HG02885 (cell line): ENCODE results near the gene HIGD1A.

Experiments used
- ATAC-seq: cut with Tn5 transposase; IDR thresholded peaks from one replicate; pipeline ENCODE4 v1.9.1; 2021; ENCODE audit warnings: mild to moderate bottlenecking; ENCODE audit not compliant: unreplicated experiment, poor library complexity

Gene HIGD1A

GRCh38 chr3:42763021-42763420 lies 41.3 kb downstream of the HIGD1A start:
- peak; percentile 49 for ATAC-seq

GRCh38 chr3:42762046-42762724 lies 42.1 kb downstream of the HIGD1A start:
- no peak for ATAC-seq

DNA sequence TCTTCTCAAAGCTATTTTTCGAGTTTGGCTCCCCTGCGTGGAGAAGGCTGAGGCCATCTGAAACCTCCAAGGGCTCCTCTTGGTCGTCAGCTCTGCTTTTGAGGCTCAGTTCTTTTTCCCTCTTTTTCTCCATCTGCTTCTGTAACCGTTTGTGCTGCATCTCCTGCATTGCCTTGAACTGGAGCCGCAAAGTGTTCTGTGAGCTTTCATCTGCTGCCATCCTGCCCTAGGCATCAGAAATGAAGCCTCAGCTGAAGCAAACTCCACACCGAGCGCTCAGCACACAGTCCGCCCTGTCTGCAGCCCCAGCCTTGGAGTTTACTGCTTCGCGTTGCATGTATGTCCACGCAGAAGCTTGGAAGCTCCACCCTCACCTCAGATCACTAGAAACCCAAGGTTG lies 46.2 kb downstream of the HIGD1A start:
- no peak for ATAC-seq

GRCh38 chr3:42756681-42757213 lies 47.5 kb downstream of the HIGD1A start:
- ATAC-seq, result no peak

GRCh38 chr3:42755681-42756578 lies 48.4 kb downstream of the HIGD1A start:
- ATAC-seq, result no peak

GRCh38 chr3:42753757-42754156 lies 50.5 kb downstream of the HIGD1A start:
- ATAC-seq, result no peak

- no peak for ATAC-seq
These were observed 51.3 kb downstream of the HIGD1A start for GRCh38 chr3:42752961-42753360.

GRCh38 chr3:42752441-42752840 lies 51.8 kb downstream of the HIGD1A start:
- no peak for ATAC-seq

- ATAC-seq, result no peak
These were observed 52.7 kb downstream of the HIGD1A start for GRCh38 chr3:42751609-42752008.

- ATAC-seq, result no peak
These were observed 53.5 kb downstream of the HIGD1A start for GRCh38 chr3:42750834-42751233.

DNA sequence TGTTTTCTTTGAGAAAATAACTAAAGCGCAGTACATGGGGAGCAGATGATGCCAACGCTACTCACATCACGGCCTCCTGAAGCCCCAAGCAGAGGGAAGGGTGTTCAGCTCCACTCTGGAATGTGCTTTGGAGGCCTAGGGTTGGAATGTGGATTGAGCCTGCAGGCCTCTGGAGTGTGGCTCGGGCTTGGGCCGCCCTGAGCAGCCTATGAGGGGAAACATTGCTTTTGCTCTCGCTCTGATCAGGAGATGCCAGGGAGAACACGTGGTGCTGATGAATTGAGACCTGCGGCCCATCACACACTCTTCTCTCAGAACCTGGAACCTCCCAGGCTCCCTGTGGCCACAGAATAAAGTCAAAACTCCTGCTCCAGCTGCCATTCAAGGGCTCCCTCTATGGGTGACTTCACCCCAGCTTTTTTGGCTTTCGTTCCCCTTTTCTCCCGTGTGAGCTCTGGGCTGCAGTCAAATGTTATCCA lies 54.5 kb downstream of the HIGD1A start:
- no peak for ATAC-seq

GRCh38 chr3:42749025-42749752 lies 55.1 kb downstream of the HIGD1A start:
- no peak for ATAC-seq

GRCh38 chr3:42747581-42747980 lies 56.7 kb downstream of the HIGD1A start:
- ATAC-seq, result no peak

- ATAC-seq, result no peak
These were observed 57.5 kb downstream of the HIGD1A start for GRCh38 chr3:42746455-42747450.

DNA sequence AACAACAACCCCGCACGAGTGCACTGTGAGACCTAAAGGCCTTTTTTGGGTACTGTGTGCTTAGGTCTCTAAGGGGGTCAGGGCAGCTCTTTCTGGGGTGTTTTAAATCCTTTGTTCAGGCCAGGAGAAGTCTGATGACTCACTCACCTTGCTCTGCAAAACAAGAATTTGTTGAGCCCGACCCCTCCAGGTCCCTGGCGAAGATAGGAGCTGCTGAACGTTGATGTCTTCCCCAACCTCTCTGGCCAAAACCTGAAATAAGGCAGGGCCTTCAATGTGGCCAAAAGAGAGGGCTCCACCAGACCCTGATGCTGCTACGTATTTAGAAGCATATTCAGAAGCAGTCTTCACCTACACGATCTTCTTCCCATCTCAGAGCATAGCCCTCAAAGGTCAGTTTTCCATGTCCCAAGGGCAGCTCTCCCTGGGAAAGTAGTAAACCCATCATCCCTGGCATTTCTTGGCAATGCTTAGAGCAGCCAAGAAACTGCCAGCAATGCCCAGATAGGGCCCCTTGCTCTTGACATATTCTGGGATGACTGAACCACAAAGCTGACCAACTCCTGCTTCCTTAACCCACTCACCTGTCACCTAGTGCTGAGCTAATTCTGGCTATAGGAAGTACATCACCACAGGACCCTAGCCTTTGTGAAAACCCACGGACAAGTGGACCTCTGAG lies 58.4 kb downstream of the HIGD1A start:
- ATAC-seq, result no peak

GRCh38 chr3:42745291-42745745 lies 59.0 kb downstream of the HIGD1A start:
- ATAC-seq, result no peak

DNA sequence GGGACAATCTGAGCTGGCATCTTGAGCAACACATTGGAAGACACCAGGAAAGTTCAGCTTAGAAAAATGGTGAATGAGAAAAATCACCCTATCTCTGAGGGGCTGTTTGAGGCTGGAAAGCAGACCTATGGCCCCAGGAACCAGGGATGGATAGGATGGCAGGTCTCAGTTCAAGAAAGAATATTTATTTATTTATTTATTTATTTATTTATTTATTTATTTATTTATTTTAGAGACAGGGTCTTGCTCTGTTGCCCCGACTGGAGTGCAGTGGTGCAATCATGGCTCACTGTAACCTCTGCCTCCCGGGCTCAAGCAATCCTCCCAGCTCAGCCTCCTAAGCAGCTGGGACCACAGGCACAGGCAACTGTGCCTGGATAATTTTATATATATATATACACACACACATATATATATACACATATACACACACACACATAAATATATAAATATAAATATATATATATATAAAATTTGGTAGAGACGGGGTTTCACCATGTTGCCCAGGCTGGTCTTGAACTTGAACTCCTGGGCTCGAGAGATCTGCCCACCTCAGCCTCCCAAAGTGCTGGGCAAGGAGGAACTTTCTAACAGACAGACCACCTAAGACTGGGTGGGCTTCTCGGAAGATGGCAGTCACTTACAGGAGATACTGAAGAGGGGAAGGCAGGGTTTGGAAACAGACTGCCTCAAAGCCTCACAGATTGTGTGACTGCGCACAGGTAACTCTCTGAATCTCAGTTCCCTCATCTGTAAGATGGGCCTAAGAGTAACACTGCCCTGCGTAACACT lies 60.9 kb downstream of the HIGD1A start:
- no peak for ATAC-seq

DNA sequence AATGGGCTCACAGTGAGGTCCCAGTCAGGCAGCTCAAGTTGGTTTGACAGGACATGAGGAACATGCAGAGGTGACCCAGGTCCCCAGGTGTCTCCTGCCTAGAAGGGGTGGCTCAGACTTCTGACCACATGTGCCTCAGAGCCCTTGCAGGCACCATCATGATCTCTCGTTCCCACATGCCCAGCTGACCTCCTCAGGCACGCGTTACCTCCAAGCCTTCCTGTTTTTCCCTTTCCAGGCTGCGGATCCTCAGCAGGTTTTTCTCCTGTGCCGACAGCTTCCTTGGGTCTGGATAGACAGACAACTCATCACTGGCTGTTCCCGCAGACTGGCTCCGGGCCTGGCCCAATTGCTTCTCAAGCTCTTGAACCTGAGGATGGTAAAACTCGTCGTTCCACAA lies 61.6 kb downstream of the HIGD1A start:
- ATAC-seq, result no peak
